Neutrophil (primary cell): ENCODE data around the gene DNAH1.

ENCODE experiments used
- H3K27ac ChIP-seq: fragments of 200-600 bp; sonication (generic); 2 replicates; pipeline ENCODE4 v1.5.1; 2016; ENCODE audit warnings: mild to moderate bottlenecking, moderate library complexity
- H3K27me3 ChIP-seq: fragments of 200-600 bp; sonication (generic); 2 replicates; pipeline ENCODE4 v1.6.0; 2016; ENCODE audit warnings: mild to moderate bottlenecking
- H3K36me3 ChIP-seq: fragments of 200-600 bp; sonication (generic); 2 replicates; pipeline ENCODE4 v1.5.1; 2017
- H3K4me1 ChIP-seq, 2 experiments: fragments of 200-600 bp in 1 of 2; sonication (generic) in 1 of 2; 1 replicate in 1 of 2; 2 replicates in 1 of 2; pipeline versions ENCODE4 v1.5.1 to v1.6.1; 2013 to 2016; ENCODE audit warnings: low read depth in 1 of 2, low read length in 1 of 2, mild to moderate bottlenecking in 1 of 2, moderate library complexity in 1 of 2; ENCODE audit not compliant: control insufficient read depth in 1 of 2, insufficient read depth in 1 of 2
- H3K4me3 ChIP-seq, 2 experiments: fragments of 200-600 bp in 1 of 2; sonication (generic) in 1 of 2; 1 replicate in 1 of 2; 2 replicates in 1 of 2; pipeline ENCODE4 v1.5.1; 2013 to 2016; ENCODE audit warnings: low read depth in 1 of 2, low read length in 1 of 2, mild to moderate bottlenecking in 1 of 2, moderate library complexity in 1 of 2
- H3K9me3 ChIP-seq: fragments of 200-600 bp; sonication (generic); 2 replicates; pipeline ENCODE4 v1.5.1; 2016
- CTCF ChIP-seq: fragments of 200-600 bp; sonication (generic); IDR thresholded peaks from 2 replicates; pipeline ENCODE4 v1.5.1; 2016; ENCODE audit warnings: antibody characterized with exemption

The DNAH1 gene

DNA sequence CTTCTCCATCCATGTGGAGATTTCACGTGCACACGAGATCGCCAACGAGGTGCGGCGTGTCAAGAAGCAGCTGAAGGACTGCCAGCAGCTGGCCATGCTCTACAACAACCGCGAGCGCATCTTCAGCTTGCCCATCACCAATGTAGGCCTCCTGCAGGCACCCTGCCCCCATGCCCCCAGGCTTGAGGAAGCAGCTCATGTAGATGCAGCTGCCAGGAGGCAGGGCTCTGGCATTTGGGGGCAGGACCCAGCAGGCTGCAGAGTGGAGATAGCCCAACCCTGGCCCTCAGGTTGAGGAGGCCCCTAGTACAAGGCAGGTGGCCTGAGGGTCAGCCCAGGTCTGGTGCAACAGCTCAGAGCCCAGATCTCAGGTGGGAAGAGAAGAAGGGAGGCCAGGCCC, 36.4 kb downstream of the DNAH1 start:
- H3K27ac ChIP-seq: no peak overlapping the region
- no peak for TF ChIP-seq CTCF
- no peaks in the 10 kb centered on the region for H3K4me1 ChIP-seq
- H3K27me3 ChIP-seq: no peaks in the 10 kb centered on the region
- H3K4me3 ChIP-seq: no peak overlapping the region
- H3K9me3 ChIP-seq: no peaks in the 10 kb centered on the region
- peaks cover 98% of the 10 kb centered on the region for H3K36me3 ChIP-seq

DNA sequence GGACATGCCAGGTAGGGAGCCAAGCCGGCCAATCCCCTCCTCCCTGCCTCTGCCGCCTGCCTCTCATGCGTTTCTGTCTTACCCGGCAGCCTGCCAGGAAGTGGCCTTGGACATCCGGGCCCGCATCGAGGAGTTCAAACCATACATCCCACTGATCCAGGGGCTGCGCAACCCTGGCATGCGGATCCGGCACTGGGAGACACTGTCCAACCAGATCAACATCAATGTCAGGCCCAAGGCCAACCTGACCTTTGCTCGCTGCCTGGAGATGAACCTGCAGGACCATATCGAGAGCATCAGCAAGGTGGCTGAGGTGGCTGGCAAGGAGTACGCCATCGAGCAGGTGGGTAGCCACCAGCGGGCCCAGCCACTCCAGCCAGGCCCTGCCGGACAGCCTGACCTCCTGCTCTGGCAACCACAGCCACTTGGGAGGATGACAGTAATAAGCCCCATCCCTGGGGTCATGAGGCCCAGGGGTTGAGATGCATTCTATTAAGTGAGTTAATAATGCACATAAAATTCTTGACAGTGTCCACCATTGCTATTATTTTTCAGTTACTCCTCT, 37.3 kb downstream of the DNAH1 start:
- no peak for TF ChIP-seq CTCF
- no peak overlapping the region for H3K4me3 ChIP-seq
- no peaks in the 10 kb centered on the region for H3K9me3 ChIP-seq
- no peaks in the 10 kb centered on the region for H3K4me1 ChIP-seq
- H3K27ac ChIP-seq: no peak overlapping the region
- no peaks in the 10 kb centered on the region for H3K27me3 ChIP-seq
- peaks cover 98% of the 10 kb centered on the region for H3K36me3 ChIP-seq

DNA sequence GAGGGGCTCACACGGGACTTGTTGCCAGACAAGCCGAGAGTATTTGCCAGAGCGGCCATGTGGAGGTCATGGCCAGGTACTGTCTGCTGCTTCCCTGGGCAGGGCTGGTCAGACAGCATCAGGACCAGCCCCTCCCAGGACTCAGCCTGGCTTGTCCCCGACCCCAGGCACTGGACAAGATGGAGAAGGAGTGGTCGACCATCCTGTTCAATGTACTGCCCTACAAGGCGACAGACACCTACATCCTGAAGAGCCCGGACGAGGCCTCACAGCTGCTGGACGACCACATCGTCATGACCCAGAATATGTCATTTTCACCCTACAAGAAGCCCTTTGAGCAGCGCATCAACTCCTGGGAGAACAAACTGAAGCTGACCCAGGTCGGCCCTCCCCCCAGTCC, 38.6 kb downstream of the DNAH1 start:
- H3K9me3 ChIP-seq: no peaks in the 10 kb centered on the region
- H3K36me3 ChIP-seq: peaks cover 98% of the 10 kb centered on the region
- H3K4me3 ChIP-seq: no peak overlapping the region

DNA sequence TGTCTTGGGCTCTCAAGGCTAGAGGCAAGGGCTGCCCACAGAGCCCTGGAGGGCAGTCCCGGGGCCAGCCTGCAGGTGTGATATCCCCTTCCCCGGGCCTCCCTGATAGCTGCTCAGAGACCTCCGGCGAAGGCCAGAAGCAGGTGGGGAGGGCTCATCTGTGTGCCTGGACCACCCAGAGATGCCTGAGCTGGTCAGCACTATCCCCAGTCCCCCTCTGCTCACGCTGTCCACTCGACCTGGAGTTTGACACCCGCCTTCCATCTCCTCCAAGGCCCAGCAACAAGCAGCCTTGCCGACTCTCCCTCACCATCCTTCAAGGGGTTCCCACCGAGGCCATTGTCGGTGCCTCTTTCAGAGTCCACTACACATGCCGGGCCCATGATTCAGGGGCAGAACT, 39.4 kb downstream of the DNAH1 start:
- no peaks in the 10 kb centered on the region for H3K4me1 ChIP-seq
- no peaks in the 10 kb centered on the region for H3K9me3 ChIP-seq
- TF ChIP-seq CTCF: no peak
- H3K27me3 ChIP-seq: no peaks in the 10 kb centered on the region
- no peak overlapping the region for H3K4me3 ChIP-seq
- peaks cover 98% of the 10 kb centered on the region for H3K36me3 ChIP-seq
- no peak overlapping the region for H3K27ac ChIP-seq

More for the DNA sequence above, 38.6 kb downstream of the DNAH1 start:
- Histone ChIP-seq H3K4me1 (no peaks in the 10 kb centered on the region), H3K27ac (no peak overlapping the region), H3K27me3 (no peaks in the 10 kb centered on the region)
- no peak for TF ChIP-seq CTCF

DNA sequence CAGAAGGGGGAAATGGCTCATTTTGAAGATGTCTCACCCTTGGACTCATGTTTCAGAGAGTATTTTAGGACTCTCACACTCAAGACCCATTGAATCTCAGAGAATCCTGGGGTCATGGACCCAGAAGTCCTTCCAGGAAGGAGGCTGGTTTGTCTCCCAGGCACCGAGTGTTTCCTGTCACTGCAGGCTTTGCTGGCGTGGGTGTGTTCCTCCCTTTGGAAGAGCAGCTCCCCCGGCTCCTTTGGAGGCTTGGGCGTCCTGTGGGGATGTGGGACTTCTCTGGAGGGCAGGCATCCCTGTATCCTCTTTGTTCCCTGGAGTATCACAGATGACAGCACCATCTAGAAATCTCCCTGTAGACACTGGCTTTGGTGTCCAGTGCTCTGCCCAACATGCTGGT, 40.0 kb downstream of the DNAH1 start:
- Histone ChIP-seq H3K27me3 (no peaks in the 10 kb centered on the region), H3K9me3 (no peaks in the 10 kb centered on the region), H3K4me1 (no peaks in the 10 kb centered on the region), H3K36me3 (peaks cover 98% of the 10 kb centered on the region), H3K4me3 (no peak overlapping the region), H3K27ac (no peak overlapping the region)
- no peak for TF ChIP-seq CTCF
